GM18508 (cell line): ENCODE measurements around the gene SYNGR1.
"Not testable (repeated sequence)": the region's sequence is repeated elsewhere in the genome, so short reads cannot be mapped to it uniquely, and the experiment has no call there.

Source experiments
- ATAC-seq: cut with Tn5 transposase; IDR thresholded peaks from one replicate; pipeline ENCODE4 v1.9.1; 2021; ENCODE audit warnings: moderate number of reproducible peaks; ENCODE audit not compliant: insufficient read depth, unreplicated experiment

SYNGR1 gene

GRCh38 chr22:39395936-39396796 lies 46.4 kb downstream of the SYNGR1 start:
- no peak for ATAC-seq

- no peak for ATAC-seq
Measured at GRCh38 chr22:39396797-39397195, 47.0 kb downstream of the SYNGR1 start.

GRCh38 chr22:39401301-39401631 lies 51.5 kb downstream of the SYNGR1 start:
- ATAC-seq = no peak

GRCh38 chr22:39405346-39406085 lies 55.7 kb downstream of the SYNGR1 start:
- ATAC-seq = no peak

- no peak for ATAC-seq
Measured at GRCh38 chr22:39408173-39408572, 58.4 kb downstream of the SYNGR1 start.

GRCh38 chr22:39408807-39409206 lies 59.0 kb downstream of the SYNGR1 start:
- ATAC-seq = no peak

DNA sequence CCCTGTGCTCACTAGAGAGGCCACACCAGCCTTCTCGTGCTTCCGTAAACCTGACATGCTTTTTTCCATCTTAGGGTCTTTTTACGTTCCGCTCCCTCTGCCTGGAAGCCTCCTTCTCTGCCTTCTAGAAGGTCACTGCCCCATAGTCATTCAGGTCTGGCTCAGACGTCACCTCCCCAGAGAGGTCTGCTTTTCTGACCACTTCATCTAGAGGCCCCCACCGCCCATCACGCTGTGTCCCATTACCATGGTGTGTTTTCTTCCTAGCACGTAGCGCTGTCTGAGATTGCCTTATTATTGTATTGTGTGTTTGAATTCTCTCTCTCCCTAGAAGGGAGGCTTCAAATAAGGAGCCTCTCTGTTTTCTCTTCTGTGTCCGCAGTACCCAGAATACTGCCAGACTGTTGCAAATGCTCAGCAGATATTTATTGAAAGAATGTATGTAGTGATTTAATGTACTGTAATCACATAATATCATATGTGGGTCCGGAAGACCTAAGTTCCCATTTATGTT lies 59.8 kb downstream of the SYNGR1 start:
- no peak for ATAC-seq

DNA sequence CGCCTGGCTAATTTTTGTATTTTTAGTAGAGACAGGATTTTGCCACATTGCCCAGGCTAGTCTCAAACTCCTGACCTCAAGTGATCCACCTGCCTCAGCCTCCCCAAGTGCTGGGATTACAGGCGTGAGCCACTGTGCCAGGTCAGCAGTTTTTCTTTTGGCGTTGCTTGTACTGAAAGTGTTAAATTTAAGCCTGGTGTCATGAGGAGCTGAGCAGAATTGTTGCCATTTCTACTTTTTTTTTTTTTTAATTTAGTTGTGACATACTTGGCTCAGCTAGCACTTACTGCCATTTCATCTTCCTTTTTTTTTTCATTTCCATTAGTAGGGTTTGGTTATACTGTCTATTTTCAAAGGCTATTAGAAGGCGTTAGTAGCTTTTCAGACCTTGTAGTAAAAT lies 60.5 kb downstream of the SYNGR1 start:
- no peak for ATAC-seq

DNA sequence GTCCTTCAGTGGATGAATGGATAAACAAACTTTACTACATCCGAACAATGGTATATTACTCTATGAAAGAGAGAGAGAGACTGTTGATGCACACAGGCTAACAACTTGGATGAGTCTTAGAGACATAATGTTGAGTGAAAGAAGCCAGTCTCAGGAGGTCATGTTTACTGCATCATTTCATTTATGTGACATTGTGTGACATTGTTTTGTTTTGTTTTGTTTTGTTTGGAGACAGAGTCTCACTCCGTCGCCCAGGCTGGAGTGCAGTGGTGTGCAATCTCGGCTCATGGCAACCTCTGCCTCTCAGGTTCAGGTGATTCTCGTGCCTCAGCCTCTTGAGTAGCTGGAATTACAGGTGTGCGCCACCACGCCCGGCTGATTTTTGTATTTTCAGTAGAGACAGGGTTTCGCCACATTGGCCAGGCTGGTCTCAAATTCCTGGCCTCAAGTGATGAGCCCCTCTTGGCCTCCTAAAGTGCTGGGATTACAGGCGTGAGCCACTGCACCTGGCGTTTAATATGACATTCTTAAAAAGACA lies 62.1 kb downstream of the SYNGR1 start:
- not testable (repeated sequence) for ATAC-seq

DNA sequence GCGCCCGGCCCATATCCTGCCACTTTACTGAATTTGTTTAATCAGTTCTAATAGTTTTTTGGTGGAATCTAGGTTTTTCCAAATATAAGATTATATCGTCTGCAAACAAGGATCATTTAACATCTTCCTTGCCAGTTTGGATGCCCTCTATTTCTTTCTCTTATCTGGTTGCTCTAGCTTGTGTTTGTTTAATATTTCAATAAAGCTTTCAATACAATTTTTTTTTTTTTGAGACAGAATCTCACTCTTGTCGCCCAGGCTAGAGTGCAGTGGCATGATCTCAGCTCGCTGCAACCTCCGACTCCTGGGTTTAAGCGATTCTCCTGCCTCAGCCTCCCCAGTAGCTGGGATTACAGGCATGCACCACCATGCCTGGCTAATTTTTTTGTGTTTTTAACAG lies 63.4 kb downstream of the SYNGR1 start:
- not testable (repeated sequence) for ATAC-seq

DNA sequence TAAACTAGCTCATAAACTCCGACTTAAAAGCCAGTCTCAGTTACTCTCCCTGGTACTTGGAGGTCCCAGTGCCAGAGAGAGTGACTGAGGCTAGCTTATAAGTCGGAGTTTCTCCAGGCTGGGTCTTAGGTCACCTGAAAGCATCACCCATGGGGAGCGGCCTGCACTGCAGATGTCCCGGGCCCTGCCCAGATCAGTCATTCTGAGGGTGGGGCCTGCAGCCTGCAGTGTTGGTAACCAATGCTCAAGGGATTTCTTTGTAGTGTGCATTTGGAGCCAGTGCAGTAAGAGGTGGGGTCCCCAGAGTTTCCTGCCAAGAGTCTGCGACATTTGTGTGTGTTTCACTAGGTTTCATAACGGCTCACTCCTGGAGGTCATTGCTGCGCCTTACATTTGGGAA lies 64.6 kb downstream of the SYNGR1 start:
- ATAC-seq = no peak

DNA sequence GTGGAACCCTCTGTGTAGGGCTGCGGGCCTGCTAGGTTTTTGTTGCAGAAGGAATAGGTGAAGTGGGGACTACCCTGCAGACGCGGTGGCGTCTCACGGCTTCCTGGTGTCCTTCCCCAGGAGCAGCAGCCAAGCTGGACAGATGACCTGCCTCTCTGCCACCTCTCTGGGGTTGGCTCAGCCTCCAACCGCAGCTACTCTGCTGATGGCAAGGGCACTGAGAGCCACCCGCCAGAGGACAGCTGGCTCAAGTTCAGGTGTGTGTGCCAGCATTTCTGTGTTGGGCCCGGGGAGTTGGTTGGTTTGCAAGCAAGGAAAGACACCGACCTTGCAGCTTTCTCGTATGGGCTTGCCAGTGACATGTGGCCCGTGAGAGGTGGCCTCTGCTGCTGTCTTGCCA lies 65.1 kb downstream of the SYNGR1 start:
- no peak for ATAC-seq

- ATAC-seq = no peak
Measured at GRCh38 chr22:39415506-39415905, 65.7 kb downstream of the SYNGR1 start.

DNA sequence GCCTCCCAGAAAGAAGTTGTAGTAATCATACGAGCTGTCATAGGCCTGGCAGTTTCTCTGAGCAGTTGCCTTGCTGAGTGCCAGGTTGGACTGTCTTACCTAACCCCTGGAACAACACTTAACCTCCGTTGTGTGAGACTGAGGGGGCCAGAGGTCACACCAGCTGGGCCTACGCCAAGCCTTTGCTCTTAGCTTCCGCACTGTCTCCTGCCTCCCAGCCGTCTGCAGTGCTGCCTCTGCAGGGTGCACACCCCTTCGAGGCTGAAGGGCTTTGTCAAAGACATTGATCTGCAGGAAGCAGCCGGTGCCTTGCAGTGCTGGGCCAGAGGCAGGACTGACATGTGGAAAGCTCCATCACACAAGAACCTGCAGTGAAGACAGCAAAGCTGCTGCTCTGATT lies 66.5 kb downstream of the SYNGR1 start:
- no peak for ATAC-seq

- ATAC-seq = no peak
Measured at GRCh38 chr22:39417641-39418040, 67.8 kb downstream of the SYNGR1 start.

DNA sequence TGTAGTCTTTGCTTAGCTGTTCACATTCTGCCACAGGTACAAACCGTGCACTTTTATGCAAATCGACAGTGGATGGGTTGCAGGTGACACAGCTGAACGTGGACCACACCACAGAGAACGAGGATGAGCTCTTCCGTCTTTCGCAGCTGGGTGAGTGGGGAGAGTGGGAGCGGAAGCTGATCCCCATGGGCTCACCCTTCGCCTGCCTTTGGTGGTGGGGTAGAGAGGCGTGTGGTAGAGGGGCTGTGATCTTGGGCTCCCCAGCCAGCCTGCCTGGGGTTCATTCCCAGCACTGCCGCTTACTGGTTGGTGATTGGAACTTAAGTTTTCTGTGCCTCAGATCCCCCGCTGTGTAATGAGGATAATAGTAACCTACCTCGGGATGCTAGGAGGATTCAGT lies 68.9 kb downstream of the SYNGR1 start:
- no peak for ATAC-seq

DNA sequence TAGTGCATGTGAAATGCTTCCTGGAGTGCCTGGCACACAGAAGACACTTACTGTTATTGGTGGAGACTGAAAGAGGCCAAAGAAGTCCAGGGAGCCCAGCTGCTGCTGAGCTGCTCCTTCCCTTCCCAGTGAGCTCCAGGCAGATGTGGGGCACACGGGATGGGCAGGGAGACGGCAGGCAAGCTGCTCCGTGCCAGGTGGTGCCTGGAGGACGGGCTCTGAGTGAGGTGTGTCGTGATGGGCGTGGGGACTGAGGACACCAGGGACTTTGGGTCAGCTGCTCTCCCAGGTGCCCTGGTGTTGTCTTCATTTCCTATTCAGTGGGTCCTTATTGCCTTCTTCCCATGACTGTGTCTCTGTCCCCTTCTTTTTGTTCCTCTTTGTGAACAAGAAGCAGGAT lies 69.3 kb downstream of the SYNGR1 start:
- no peak for ATAC-seq

DNA sequence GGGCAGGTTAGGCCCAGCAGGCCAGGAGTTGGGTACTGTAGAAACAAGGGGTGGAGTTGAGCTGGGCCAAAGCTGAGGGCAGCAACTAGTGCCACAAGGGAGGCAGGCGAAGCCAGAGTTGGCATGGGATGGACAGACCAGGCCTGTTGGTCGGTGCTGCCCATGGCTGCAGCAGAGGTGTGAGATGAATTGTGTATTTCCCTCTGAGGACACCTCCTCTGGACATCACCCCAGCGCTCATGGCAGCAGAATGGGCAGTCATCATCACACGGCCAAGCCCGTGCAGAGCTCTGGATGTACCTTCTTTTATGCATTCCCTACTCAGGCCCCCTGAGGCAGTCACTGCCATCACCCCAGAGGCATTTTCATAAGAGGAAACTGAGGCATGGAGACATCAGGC lies 70.1 kb downstream of the SYNGR1 start:
- no peak for ATAC-seq

- no peak for ATAC-seq
Measured at GRCh38 chr22:39421691-39422090, 71.9 kb downstream of the SYNGR1 start.

DNA sequence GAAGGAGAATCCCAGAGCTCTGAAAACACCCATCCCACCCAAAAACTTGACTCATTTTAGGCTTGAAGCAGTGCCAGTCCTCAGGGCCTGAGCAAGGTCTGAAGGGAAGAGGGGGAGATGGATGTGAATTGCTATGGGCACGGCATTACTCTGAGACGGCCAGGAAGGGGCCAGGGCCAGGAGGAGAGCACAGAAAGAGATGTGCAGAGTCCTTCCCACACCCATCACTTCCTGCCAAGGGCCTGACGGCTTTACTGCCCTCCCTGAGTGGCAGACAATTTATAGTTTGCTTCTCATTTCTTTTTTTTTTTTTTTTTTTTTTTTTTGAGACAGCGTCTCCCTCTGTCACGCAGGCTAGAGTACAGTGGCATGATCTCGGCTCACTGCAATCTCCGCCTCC lies 72.3 kb downstream of the SYNGR1 start:
- ATAC-seq = no peak

- no peak for ATAC-seq
Measured at GRCh38 chr22:39422721-39423120, 72.9 kb downstream of the SYNGR1 start.
